IMR-90 (cell line): ENCODE data around the gene CCDC88B. TPM values are rescaled to one million over a fixed set of nuclear protein-coding genes. Genes with fewer than 3 reads are reported as not detected.

Experiments
- ATAC-seq: fragments of 200-7000 bp; cut with Tn5 transposase; 2 replicates; pipeline ENCODE4 v1.9.1; 2020; ENCODE audit warnings: low read depth, mild to moderate bottlenecking, moderate library complexity
- BruUV-seq: library from RNA; stranded (reverse); fragments of 400-500 nt; replicated peaks from 2 replicates; lab custom pipeline; 2021; lab: Mats Ljungman, UMichigan
- CTCF ChIA-PET: fragments of 300-600 bp; formaldehyde crosslinking; extraction: SDS; loops from one replicate; lab custom pipeline; 2021; ENCODE audit warnings: antibody characterized with exemption; lab: Yijun Ruan, JAX
- POLR2A ChIA-PET: fragments of 300-600 bp; sonication (Branson Sonifier 250); formaldehyde crosslinking; loops from one replicate; lab custom pipeline; 2022; ENCODE audit warnings: antibody characterized with exemption; ENCODE audit not compliant: unreplicated experiment; lab: Charles Lee
- DNase-seq: peaks from one replicate; pipeline ENCODE4 v3.0.0; 2013
- H2AFZ ChIP-seq: replicated peaks from 2 replicates; pipeline ENCODE3; 2013; ENCODE audit warnings: low read length, mild to moderate bottlenecking; ENCODE audit not compliant: poor library complexity
- H2AK5ac ChIP-seq: 2 replicates; pipeline ENCODE4 v1.6.1; 2013; ENCODE audit warnings: low read depth, low read length, inconsistent platforms
- H2AK9ac ChIP-seq: replicated peaks from 2 replicates; pipeline ENCODE3; 2013; ENCODE audit warnings: mild to moderate bottlenecking, low read depth, low read length, moderate library complexity; ENCODE audit not compliant: poor library complexity
- H2BK120ac ChIP-seq: 2 replicates; pipeline ENCODE4 v1.6.1; 2013; ENCODE audit warnings: low read depth, low read length, inconsistent platforms
- H2BK15ac ChIP-seq: 3 replicates; pipeline ENCODE4 v1.6.1; 2013; ENCODE audit warnings: low read depth, low read length, inconsistent platforms
- H2BK20ac ChIP-seq: 2 replicates; pipeline ENCODE4 v1.6.1; 2013; ENCODE audit warnings: low read depth, mild to moderate bottlenecking, inconsistent platforms, low read length, moderate library complexity
- H2BK5ac ChIP-seq: 2 replicates; pipeline ENCODE4 v1.6.1; 2013; ENCODE audit warnings: mild to moderate bottlenecking, low read depth, low read length, inconsistent platforms; ENCODE audit not compliant: poor library complexity, severe bottlenecking
- H3K14ac ChIP-seq: replicated peaks from 2 replicates; pipeline ENCODE4 v1.6.1; 2013; ENCODE audit warnings: low read depth, low read length, inconsistent platforms
- H3K18ac ChIP-seq: 2 replicates; pipeline ENCODE4 v1.6.1; 2013; ENCODE audit warnings: low read depth, low read length, control low read depth
- H3K23ac ChIP-seq: 2 replicates; pipeline ENCODE4 v1.6.1; 2013; ENCODE audit warnings: low read depth, low read length, inconsistent platforms
- H3K27ac ChIP-seq: 2 replicates; pipeline ENCODE4 v1.5.1; 2013; ENCODE audit warnings: mild to moderate bottlenecking, control low read depth, low read length; ENCODE audit not compliant: insufficient read depth
- H3K27me3 ChIP-seq: 2 replicates; pipeline ENCODE4 v1.6.1; 2013; ENCODE audit warnings: low read length; ENCODE audit not compliant: control insufficient read depth, insufficient read depth
- H3K36me3 ChIP-seq: 2 replicates; pipeline ENCODE4 v1.6.1; 2013; ENCODE audit warnings: low read length, mixed read lengths; ENCODE audit not compliant: control insufficient read depth, insufficient read depth
- H3K4ac ChIP-seq: 2 replicates; pipeline ENCODE4 v1.6.1; 2013; ENCODE audit warnings: low read depth, low read length, inconsistent platforms
- H3K4me1 ChIP-seq: 2 replicates; pipeline ENCODE4 v1.6.1; 2013; ENCODE audit warnings: low read length, mixed read lengths; ENCODE audit not compliant: control insufficient read depth, insufficient read depth
- H3K4me2 ChIP-seq: 2 replicates; pipeline ENCODE4 v1.6.1; 2013; ENCODE audit warnings: low read depth, mild to moderate bottlenecking, control low read depth, low read length, moderate library complexity
- H3K4me3 ChIP-seq: 2 replicates; pipeline ENCODE4 v1.5.1; 2013; ENCODE audit warnings: low read depth, mild to moderate bottlenecking, control low read depth, low read length, moderate library complexity; ENCODE audit not compliant: insufficient read depth
- H3K56ac ChIP-seq: 2 replicates; pipeline ENCODE4 v1.6.1; 2013; ENCODE audit warnings: low read length, inconsistent platforms; ENCODE audit not compliant: insufficient read depth; ENCODE audit errors: extremely low read depth
- H3K79me1 ChIP-seq, 2 experiments: 2 replicates each; pipeline ENCODE4 v1.6.1; 2013; ENCODE audit warnings: low read length in 2 of 2, inconsistent platforms in 1 of 2, low read depth in 1 of 2
- H3K9ac ChIP-seq: 2 replicates; pipeline ENCODE4 v1.6.1; 2013; ENCODE audit warnings: low read depth, low read length, control low read depth
- H3K9me1 ChIP-seq: 2 replicates; pipeline ENCODE4 v1.6.1; 2013; ENCODE audit warnings: low read length, inconsistent platforms; ENCODE audit not compliant: insufficient read depth
- H3K9me3 ChIP-seq: 2 replicates; pipeline ENCODE4 v1.6.1; 2013; ENCODE audit warnings: low read length; ENCODE audit not compliant: control insufficient read depth, insufficient read depth
- H4K20me1 ChIP-seq: 2 replicates; pipeline ENCODE4 v1.6.1; 2013; ENCODE audit warnings: low read length, inconsistent platforms; ENCODE audit not compliant: insufficient read depth
- H4K5ac ChIP-seq: 2 replicates; pipeline ENCODE4 v1.6.1; 2013; ENCODE audit warnings: mild to moderate bottlenecking, low read depth, low read length, control low read depth
- H4K8ac ChIP-seq, 2 experiments: 2 replicates each; pipeline ENCODE4 v1.6.1; 2013; ENCODE audit warnings: low read depth in 2 of 2, low read length in 2 of 2, control low read depth in 1 of 2, inconsistent platforms in 1 of 2
- H4K91ac ChIP-seq: 2 replicates; pipeline ENCODE4 v1.6.1; 2013; ENCODE audit warnings: low read depth, low read length, inconsistent platforms; ENCODE audit not compliant: insufficient read depth
- CEBPB ChIP-seq: IDR thresholded peaks from 2 replicates; pipeline ENCODE4 v1.6.1; 2012; ENCODE audit warnings: low read depth, low read length, improper control_type of control experiment
- CHD1 ChIP-seq: IDR thresholded peaks from 2 replicates; pipeline ENCODE4 v1.6.1; 2012; ENCODE audit warnings: low read depth, low read length, improper control_type of control experiment
- NFE2L2 ChIP-seq: fragments of 150-350 bp; IDR thresholded peaks from 2 replicates; pipeline ENCODE4 v1.6.1; 2016; ENCODE audit warnings: low read depth, mild to moderate bottlenecking, low read length
- RAD21 ChIP-seq: IDR thresholded peaks from 2 replicates; pipeline ENCODE4 v1.6.1; 2012; ENCODE audit warnings: low read length, improper control_type of control experiment
- RFX5 ChIP-seq: IDR thresholded peaks from 2 replicates; pipeline ENCODE4 v1.8.0; 2012; ENCODE audit warnings: low read depth, mild to moderate bottlenecking, low read length, moderate library complexity
- SMC3 ChIP-seq: fragments of 150-350 bp; IDR thresholded peaks from 2 replicates; pipeline ENCODE4 v1.6.1; 2016; ENCODE audit warnings: low read depth, mild to moderate bottlenecking, antibody characterized with exemption, low read length, moderate library complexity
- USF2 ChIP-seq: fragments of 150-350 bp; IDR thresholded peaks from 2 replicates; pipeline ENCODE4 v1.6.1; 2017; ENCODE audit warnings: mild to moderate bottlenecking, antibody characterized with exemption, low read length, low read depth
- WGBS, 2 experiments: methylation state at CpG; one replicate each; pipeline versions ENCODE4 v1.1.5 to v1.1.7; 2013; ENCODE audit warnings: missing lambda C conversion rate in 2 of 2; ENCODE audit not compliant: insufficient read length in 1 of 2; ENCODE audit errors: extremely low coverage in 2 of 2; 5-methylcytosine and 5-hydroxymethylcytosine counted together
- dilution Hi-C: fragments of 300-500 bp; cut with HindIII; formaldehyde crosslinking; loops from one replicate; pipeline ENCODE4 v1.14.3; 2018; ENCODE audit warnings: low sequenced_read_pairs; ENCODE audit not compliant: unreplicated experiment
- in situ Hi-C: fragments of 300-500 bp; cut with MboI; formaldehyde crosslinking; loops from 3 replicates; pipeline ENCODE4 v1.14.3; 2019; ENCODE audit warnings: low sequenced_read_pairs, inconsistent platforms, mixed read lengths
- intact Hi-C: fragments of 100-400 bp; cut with micrococcal nuclease; formaldehyde crosslinking; loops from 2 replicates; pipeline ENCODE4 v1.10.0; 2022
- polyA plus RNA-seq, 3 experiments: library from polyadenylated mRNA; depleted of rRNA; stranded (reverse); fragments of >200 nt; gene quantifications; 2 replicates each; pipeline ENCODE4 v1.2.3, GENCODE V29; 2012; ENCODE audit warnings: low replicate concordance in 1 of 3
- total RNA-seq: library from RNA; depleted of rRNA; stranded (reverse); fragments of >200 nt; gene quantifications from 2 replicates; pipeline ENCODE4 v1.2.3, GENCODE V29; 2012

Gene CCDC88B
- total and polyA plus RNA-seq, 2 of the 4 experiments (the other 2 are of a cell fraction): 1.3 to 2.5 TPM

- H4K5ac ChIP-seq: no peak overlapping the region
- H2BK5ac ChIP-seq: no peak overlapping the region
- no peak overlapping the region for H2BK120ac ChIP-seq
- ATAC-seq (peak; percentile 43), DNase-seq (no peak)
- H3K18ac ChIP-seq: no peak overlapping the region
- no peaks in the 10 kb centered on the region for H3K9me3 ChIP-seq
- H2AK5ac ChIP-seq: no peak overlapping the region
- H2BK20ac ChIP-seq: no peak overlapping the region
- H3K36me3 ChIP-seq: no peaks in the 10 kb centered on the region
- no peak overlapping the region for H2AK9ac ChIP-seq
- H3K14ac ChIP-seq: no peak overlapping the region
- no peak for TF ChIP-seq CHD1
- no peak for TF ChIP-seq RFX5
- no peak for TF ChIP-seq NFE2L2
- no peak for TF ChIP-seq USF2
- TF ChIP-seq RAD21: no peak
- no peak for TF ChIP-seq SMC3
- TF ChIP-seq CEBPB: no peak
- no peak overlapping the region for H3K4me2 ChIP-seq
- no peaks in the 10 kb centered on the region for H3K4me1 ChIP-seq
- no peak overlapping the region for H3K23ac ChIP-seq
- H3K9me1 ChIP-seq: 0 out of 2 replicates have a peak, but pooled peaks cover 3% of the 10 kb centered on the region
- H3K79me1 ChIP-seq: no peaks in the 10 kb centered on the region
- CTCF ChIA-PET: no interaction called here
- intact Hi-C loops: loop anchor here (5.0 kb wide), 1 partner anchor 69 kb away; no protein-coding TSS in a partner anchor
- H2AFZ ChIP-seq: no peak overlapping the region
- POLR2A ChIA-PET: no interaction called here
- no peak overlapping the region for H3K4me3 ChIP-seq
- no peak overlapping the region for H4K8ac ChIP-seq
- dilution Hi-C loops: no loop called here
- H4K91ac ChIP-seq: no peak overlapping the region
- H3K9ac ChIP-seq: no peak overlapping the region
- 82% methylated on average over 2 of the region's 14 CpGs; no CpG with 5 or more reads in 1 of the 2 experiments for WGBS, 2 experiments
- no TSS peak for BruUV-seq
- H3K27me3 ChIP-seq: peaks cover 19% of the 10 kb centered on the region
- no peak overlapping the region for H2BK15ac ChIP-seq
- no peak overlapping the region for H3K56ac ChIP-seq
- H3K27ac ChIP-seq: no peak overlapping the region
- no peaks in the 10 kb centered on the region for H4K20me1 ChIP-seq
- in situ Hi-C loops: no loop called here
- no peak overlapping the region for H3K4ac ChIP-seq
These were observed 38.4 kb downstream of the CCDC88B start for GRCh38 chr11:64378335-64378880.
